HG03060 (cell line): ENCODE measurements around the gene PPIA.
"Not testable (repeated sequence)": the region's sequence is repeated elsewhere in the genome, so short reads cannot be mapped to it uniquely, and the experiment has no call there.

ENCODE experiments used
- ATAC-seq: cut with Tn5 transposase; IDR thresholded peaks from one replicate; pipeline ENCODE4 v1.9.1; 2021; ENCODE audit warnings: low read depth, moderate number of reproducible peaks; ENCODE audit not compliant: unreplicated experiment

The PPIA gene

GRCh38 chr7:44762726-44763522 is 33.6 kb upstream of the PPIA start:
- no peak for ATAC-seq

GRCh38 chr7:44764081-44764480 is 32.4 kb upstream of the PPIA start:
- no peak for ATAC-seq

GRCh38 chr7:44764665-44765578 is 31.6 kb upstream of the PPIA start:
- no peak for ATAC-seq

GRCh38 chr7:44765579-44766415 is 30.7 kb upstream of the PPIA start:
- ATAC-seq = no peak

- no peak for ATAC-seq
Observed at GRCh38 chr7:44766416-44766801, 30.1 kb upstream of the PPIA start.

GRCh38 chr7:44767134-44767911 is 29.2 kb upstream of the PPIA start:
- ATAC-seq = no peak

GRCh38 chr7:44767912-44768627 is 28.4 kb upstream of the PPIA start:
- ATAC-seq = no peak

- ATAC-seq = no peak
Observed at GRCh38 chr7:44768628-44769371, 27.7 kb upstream of the PPIA start.

- no peak for ATAC-seq
Observed at GRCh38 chr7:44769376-44769775, 27.1 kb upstream of the PPIA start.

GRCh38 chr7:44769776-44770294 is 26.6 kb upstream of the PPIA start:
- no peak for ATAC-seq

- ATAC-seq = no peak
Observed at GRCh38 chr7:44771358-44771757, 25.1 kb upstream of the PPIA start.

GRCh38 chr7:44772440-44772839 is 24.0 kb upstream of the PPIA start:
- no peak for ATAC-seq

GRCh38 chr7:44772867-44773266 is 23.6 kb upstream of the PPIA start:
- no peak for ATAC-seq

- not testable (repeated sequence) for ATAC-seq
Observed at GRCh38 chr7:44774486-44774885, 22.0 kb upstream of the PPIA start.

- no peak for ATAC-seq
Observed at GRCh38 chr7:44775383-44776107, 20.9 kb upstream of the PPIA start.

GRCh38 chr7:44776211-44776610 is 20.3 kb upstream of the PPIA start:
- ATAC-seq = no peak

GRCh38 chr7:44782460-44782859 is 14.0 kb upstream of the PPIA start:
- ATAC-seq = no peak

GRCh38 chr7:44783407-44783806 is 13.1 kb upstream of the PPIA start:
- no peak for ATAC-seq
